ENCODE results near the gene MUSTN1.

Gene MUSTN1

DNA sequence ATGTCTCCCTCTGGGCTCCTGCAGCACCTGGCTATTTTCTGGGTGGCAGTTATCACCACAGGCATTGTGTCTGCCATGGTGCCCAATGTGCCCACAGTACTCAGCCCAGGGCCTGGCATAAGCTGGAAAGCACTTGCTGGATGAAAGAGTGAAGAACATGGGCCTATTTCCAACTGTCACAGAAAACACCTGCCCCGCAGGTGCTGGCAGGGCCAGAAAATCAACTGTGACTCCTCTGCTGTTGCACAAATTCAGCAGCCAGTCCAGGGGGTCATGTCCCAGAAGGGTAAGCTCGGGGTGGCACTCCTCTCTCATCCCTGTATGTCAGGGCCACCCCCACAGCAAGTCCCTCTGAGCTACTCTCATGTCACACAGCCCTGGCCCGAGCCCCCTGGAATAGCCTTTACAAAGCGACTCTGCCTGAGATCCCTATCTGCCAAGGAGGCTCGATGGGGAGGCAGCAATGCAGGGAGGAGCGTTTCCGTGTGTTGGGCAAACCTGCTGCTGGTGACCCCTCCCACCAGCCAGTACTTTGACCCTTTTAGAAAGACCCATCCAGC, 23.3 kb downstream of the MUSTN1 start:
- no peak overlapping the region for H3K4me3 ChIP-seq (ENCODE audit: low read depth, low read length)
- TF ChIP-seq, protein P1, sequence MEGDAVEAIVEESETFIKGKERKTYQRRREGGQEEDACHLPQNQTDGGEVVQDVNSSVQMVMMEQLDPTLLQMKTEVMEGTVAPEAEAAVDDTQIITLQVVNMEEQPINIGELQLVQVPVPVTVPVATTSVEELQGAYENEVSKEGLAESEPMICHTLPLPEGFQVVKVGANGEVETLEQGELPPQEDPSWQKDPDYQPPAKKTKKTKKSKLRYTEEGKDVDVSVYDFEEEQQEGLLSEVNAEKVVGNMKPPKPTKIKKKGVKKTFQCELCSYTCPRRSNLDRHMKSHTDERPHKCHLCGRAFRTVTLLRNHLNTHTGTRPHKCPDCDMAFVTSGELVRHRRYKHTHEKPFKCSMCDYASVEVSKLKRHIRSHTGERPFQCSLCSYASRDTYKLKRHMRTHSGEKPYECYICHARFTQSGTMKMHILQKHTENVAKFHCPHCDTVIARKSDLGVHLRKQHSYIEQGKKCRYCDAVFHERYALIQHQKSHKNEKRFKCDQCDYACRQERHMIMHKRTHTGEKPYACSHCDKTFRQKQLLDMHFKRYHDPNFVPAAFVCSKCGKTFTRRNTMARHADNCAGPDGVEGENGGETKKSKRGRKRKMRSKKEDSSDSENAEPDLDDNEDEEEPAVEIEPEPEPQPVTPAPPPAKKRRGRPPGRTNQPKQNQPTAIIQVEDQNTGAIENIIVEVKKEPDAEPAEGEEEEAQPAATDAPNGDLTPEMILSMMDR (IDR thresholded peaks at IDR 0.05; ENCODE audit: borderline replicate concordance, insufficient read depth, low read depth, low read length) = no peak

DNA sequence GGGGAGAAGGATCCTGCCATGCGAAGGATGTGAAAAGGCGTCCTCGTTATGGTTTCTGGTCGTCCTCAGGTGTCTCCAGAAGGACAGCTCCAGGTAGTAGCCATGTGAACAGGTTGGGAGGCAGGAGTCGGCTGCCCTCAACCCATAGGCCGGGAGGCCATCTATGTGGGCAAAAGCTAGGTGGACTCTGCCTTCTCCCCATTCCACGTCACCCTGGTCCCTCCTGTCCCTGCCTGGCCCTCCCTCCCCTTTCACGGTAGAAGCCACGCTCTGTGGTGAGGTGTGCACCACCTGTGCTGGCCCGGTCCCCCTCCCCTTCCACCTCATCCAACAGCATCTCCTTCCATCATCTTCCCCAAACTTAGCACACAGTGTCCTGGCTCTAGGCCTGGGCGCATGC, 23.9 kb downstream of the MUSTN1 start:
- TF ChIP-seq, protein P1 (IDR thresholded peaks at IDR 0.05; ENCODE audit: borderline replicate concordance, insufficient read depth, low read depth, low read length) = no peak
- H3K4me3 ChIP-seq (ENCODE audit: low read depth, low read length) = no peak overlapping the region

DNA sequence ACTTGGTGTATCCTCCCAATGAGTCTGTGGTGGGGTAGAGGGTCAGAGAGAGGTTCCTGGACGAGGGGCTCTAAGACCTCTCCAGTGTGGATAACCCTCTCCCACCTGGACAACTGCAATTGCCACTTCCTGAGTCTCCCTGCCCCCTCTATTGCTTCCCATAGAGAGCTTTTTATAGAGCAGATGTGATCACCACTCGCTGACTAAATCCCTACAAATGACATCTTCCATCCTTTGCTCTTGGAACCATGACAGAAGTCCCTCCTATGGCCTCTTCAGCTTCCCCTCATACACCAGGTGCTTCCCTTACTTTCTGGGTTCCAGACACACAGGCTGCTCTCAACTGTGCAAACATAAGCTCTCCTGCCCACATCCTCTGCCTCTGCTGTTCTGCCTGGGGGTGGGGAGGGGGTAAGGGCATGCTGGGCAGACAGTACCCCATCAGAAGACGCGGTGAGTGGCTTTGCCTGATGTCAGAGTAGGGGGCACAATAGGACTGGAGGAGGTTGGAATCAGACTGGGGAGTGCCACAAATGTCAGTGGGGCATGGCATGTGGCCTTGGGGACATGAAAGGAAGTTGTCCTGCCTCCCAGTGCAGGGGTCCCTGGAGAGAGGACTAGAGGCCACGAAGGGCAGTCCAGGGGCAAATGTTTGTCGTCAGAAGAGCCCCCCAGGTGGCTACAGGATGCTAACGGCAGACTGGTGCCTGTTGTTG, 25.0 kb downstream of the MUSTN1 start:
- TF ChIP-seq, protein P1 (IDR thresholded peaks at IDR 0.05; ENCODE audit: borderline replicate concordance, insufficient read depth, low read depth, low read length) = no peak
- no peak overlapping the region for H3K4me3 ChIP-seq (ENCODE audit: low read depth, low read length)

DNA sequence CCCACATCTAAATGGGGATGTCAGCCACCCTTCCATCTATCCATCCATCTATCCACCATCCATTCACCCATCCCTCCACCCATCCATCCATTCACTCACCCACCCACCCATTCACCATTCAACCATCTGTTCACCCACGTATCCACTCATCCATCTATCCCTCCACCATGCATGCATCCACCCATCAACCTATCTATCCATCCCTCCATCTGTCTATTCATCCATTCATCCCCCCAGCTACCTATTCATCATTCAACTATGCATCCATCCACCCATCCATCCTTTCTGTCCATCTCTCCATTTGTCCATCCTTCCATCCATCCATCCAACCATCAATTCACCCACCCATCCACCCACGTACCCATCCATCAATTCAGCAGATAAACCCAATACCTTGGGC, 25.7 kb downstream of the MUSTN1 start:
- TF ChIP-seq, protein P1 (IDR thresholded peaks at IDR 0.05; ENCODE audit: borderline replicate concordance, insufficient read depth, low read depth, low read length) = no peak
- no peak overlapping the region for H3K4me3 ChIP-seq (ENCODE audit: low read depth, low read length)

DNA sequence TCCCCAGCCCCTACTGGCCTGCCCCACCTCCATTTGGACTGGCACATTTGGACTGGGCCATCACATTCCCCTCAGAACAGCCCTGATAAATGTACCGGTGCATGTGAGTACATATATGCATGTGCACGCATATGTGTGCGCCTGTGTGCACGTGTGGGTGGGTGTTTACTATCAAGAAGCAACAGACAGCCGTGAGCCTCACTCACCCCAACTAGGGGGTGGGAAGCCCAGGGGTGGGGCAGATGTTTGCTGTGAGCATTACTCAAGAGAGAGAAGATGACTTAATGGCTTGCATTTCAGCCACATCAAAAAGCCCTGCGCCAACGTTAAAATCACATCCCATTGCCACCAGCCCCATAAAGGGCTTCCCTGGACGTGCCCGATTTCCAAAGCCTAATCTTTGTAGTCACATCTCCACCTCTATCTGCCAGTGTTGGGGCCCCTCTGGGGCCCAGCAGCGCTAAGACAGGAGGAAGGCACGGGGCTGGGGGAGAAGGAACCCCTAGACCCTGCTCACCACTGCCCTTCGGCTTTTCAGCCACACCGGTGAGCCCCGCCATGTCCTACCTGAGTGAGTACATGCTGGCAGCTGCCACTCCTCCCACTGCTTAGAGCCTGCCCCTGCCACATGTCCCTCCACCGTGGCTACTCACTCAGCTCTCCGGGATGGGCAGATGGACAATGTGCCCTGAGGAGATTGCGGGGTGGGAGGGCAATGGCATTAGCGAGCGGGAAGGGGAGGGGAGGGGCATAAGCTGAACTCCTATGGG, 29.4 kb downstream of the MUSTN1 start:
- TF ChIP-seq, protein P1 (IDR thresholded peaks at IDR 0.05; ENCODE audit: borderline replicate concordance, insufficient read depth, low read depth, low read length) = no peak
- H3K4me3 ChIP-seq (ENCODE audit: low read depth, low read length) = no peak overlapping the region

DNA sequence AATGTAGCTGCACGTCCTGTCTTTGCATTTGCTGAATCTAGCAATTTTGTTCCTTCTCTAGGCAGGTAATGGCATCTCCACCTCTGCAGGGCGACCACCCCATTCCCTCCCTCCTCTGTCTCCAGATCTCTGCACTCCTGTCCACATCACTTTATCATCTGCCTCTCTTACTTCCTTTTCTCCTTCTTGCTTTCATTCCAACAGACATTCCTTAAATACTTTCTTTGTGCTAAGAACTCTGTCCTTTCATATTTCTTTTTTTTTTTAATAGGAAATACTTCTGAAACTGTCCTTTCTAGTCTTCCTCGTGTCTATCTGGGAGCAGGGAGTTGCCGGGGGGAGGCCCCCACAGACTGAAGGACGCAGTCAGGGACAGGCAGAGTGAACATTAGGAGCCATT, 33.0 kb downstream of the MUSTN1 start:
- H3K4me3 ChIP-seq (ENCODE audit: low read depth, low read length) = no peak overlapping the region
- TF ChIP-seq, protein P1 (IDR thresholded peaks at IDR 0.05; ENCODE audit: borderline replicate concordance, insufficient read depth, low read depth, low read length) = no peak
